HepG2 (cell line): Measurements from ENCODE around the gene HSD17B8. TPM values are rescaled to one million over a fixed set of nuclear protein-coding genes. Genes with fewer than 3 reads are reported as not detected.

Experiments used
- ATAC-seq: fragments of 200-7000 bp; cut with Tn5 transposase; 3 replicates; pipeline ENCODE4 v1.9.1; 2020; ENCODE audit warnings: mild to moderate bottlenecking, moderate library complexity
- BruUV-seq: library from RNA; stranded (reverse); fragments of 400-500 nt; replicated peaks from 2 replicates; lab custom pipeline; 2021; lab: Mats Ljungman, UMichigan
- CTCF ChIA-PET: fragments of 300-600 bp; formaldehyde crosslinking; extraction: SDS; loops from one replicate; lab custom pipeline; 2021; ENCODE audit warnings: low total read pairs, inconsistent platforms, low intra/inter-chr PET ratio; lab: Yijun Ruan, JAX
- POLR2A ChIA-PET: fragments of 350-600 bp; sonication (Branson Sonifier 250); formaldehyde crosslinking; loops from one replicate; lab custom pipeline; 2020; ENCODE audit warnings: antibody characterized with exemption, inconsistent platforms; lab: Yijun Ruan, JAX
- DNase-seq: peaks from one replicate; pipeline ENCODE4 v3.0.0-alpha.2; 2015; ENCODE audit warnings: low spot score
- FAIRE-seq: peaks from 3 replicates; lab custom pipeline; 2011; peaks lifted over from hg19 to GRCh38; lab: Jason Lieb, UNC
- H2AFZ ChIP-seq: one replicate; pipeline ENCODE4 v1.6.1; 2011; ENCODE audit warnings: low read length, inconsistent platforms
- H3K27ac ChIP-seq: fragments of 300-600 bp; 3 replicates; pipeline ENCODE4 v1.8.0; 2011; ENCODE audit warnings: mixed run types, mild to moderate bottlenecking, mixed read lengths, low read length, inconsistent platforms; ENCODE audit not compliant: insufficient read depth; ENCODE audit errors: extremely low read length
- H3K27me3 ChIP-seq, 2 experiments: fragments of 200-600 bp in 1 of 2; 2 replicates in 1 of 2; 3 replicates in 1 of 2; pipeline versions ENCODE4 v1.6.0 to v1.8.0; 2011; ENCODE audit warnings: low read length in 2 of 2, mild to moderate bottlenecking in 2 of 2, moderate library complexity in 2 of 2, inconsistent platforms in 1 of 2; ENCODE audit not compliant: insufficient read depth in 2 of 2, control insufficient read depth in 1 of 2
- H3K36me3 ChIP-seq, 2 experiments: fragments of 200-600 bp in 1 of 2; replicated peaks in 1 of 2; 2 replicates in 1 of 2; 3 replicates in 1 of 2; pipeline versions ENCODE4 v1.5.1 to v1.8.0; 2011; ENCODE audit warnings: low read length in 2 of 2, inconsistent platforms in 1 of 2; ENCODE audit not compliant: insufficient read depth in 2 of 2, control insufficient read depth in 1 of 2
- H3K4me1 ChIP-seq: 2 replicates; pipeline ENCODE4 v1.5.1; 2012; ENCODE audit warnings: low read length, inconsistent platforms; ENCODE audit not compliant: insufficient read depth
- H3K4me2 ChIP-seq: 2 replicates; pipeline ENCODE4 v1.6.0; 2011; ENCODE audit warnings: low read depth, low read length, inconsistent platforms
- H3K4me3 ChIP-seq, 3 experiments: fragments of 200-600 bp in 1 of 3; sonication (generic), shearing (Covaris generic) in 1 of 3; replicated peaks in 1 of 3; 2 replicates each; pipeline ENCODE4 v1.5.1; 2011 to 2016; ENCODE audit warnings: low read length in 3 of 3, inconsistent platforms in 2 of 3, low read depth in 2 of 3, mild to moderate bottlenecking in 2 of 3, control low read depth in 1 of 3, mixed read lengths in 1 of 3; ENCODE audit not compliant: insufficient read depth in 1 of 3
- H3K79me2 ChIP-seq: one replicate; pipeline ENCODE4 v1.6.1; 2011; ENCODE audit warnings: low read length, inconsistent platforms; ENCODE audit not compliant: insufficient read depth
- H3K9ac ChIP-seq: 2 replicates; pipeline ENCODE4 v1.6.0; 2011; ENCODE audit warnings: mild to moderate bottlenecking, low read depth, low read length, inconsistent platforms; ENCODE audit not compliant: insufficient read depth
- H3K9me3 ChIP-seq: 2 replicates; pipeline ENCODE4 v1.5.1; 2012; ENCODE audit warnings: mild to moderate bottlenecking, low read length
- H4K20me1 ChIP-seq: 2 replicates; pipeline ENCODE4 v1.6.0; 2011; ENCODE audit warnings: inconsistent platforms, mild to moderate bottlenecking, low read length, moderate library complexity; ENCODE audit not compliant: insufficient read depth
- BRF2 ChIP-seq: sonication (generic); formaldehyde crosslinking; IDR thresholded peaks from 2 replicates; pipeline ENCODE4 v1.8.1; 2022; ENCODE audit warnings: mild to moderate bottlenecking, missing genetic modification reagents
- HNRNPK ChIP-seq: fragments of 200-400 bp; formaldehyde crosslinking; IDR thresholded peaks from 2 replicates; pipeline ENCODE4 v1.6.1; 2018; ENCODE audit warnings: low read length, low read depth, moderate library complexity, mild to moderate bottlenecking; ENCODE audit not compliant: poor library complexity, severe bottlenecking
- MTA3 ChIP-seq: sonication (generic); formaldehyde crosslinking; IDR thresholded peaks from 2 replicates; pipeline ENCODE4 v1.4.0; 2020; ENCODE audit warnings: missing genetic modification reagents
- RARA ChIP-seq: IDR thresholded peaks from 2 replicates; pipeline ENCODE4 v1.6.1; 2016; ENCODE audit warnings: missing genetic modification reagents, missing compliant biosample characterization
- ZNF543 ChIP-seq: sonication (generic); formaldehyde crosslinking; IDR thresholded peaks from 2 replicates; pipeline ENCODE4 v1.4.0; 2020; ENCODE audit warnings: mild to moderate bottlenecking, missing genetic modification reagents
- WGBS: methylation state at CpG from one replicate; pipeline ENCODE4 v1.1.6; 2017; ENCODE audit warnings: low lambda C conversion rate; 5-methylcytosine and 5-hydroxymethylcytosine counted together
- in situ Hi-C: cut with HindIII; loops from 2 replicates; pipeline ENCODE4 v1.10.0; 2017; ENCODE audit warnings: low pct_unique_long_range_greater_than_20kb; ENCODE audit not compliant: extremely low pct_ligation_motif_present
- intact Hi-C: fragments of 100-400 bp; cut with micrococcal nuclease; formaldehyde crosslinking; loops from one replicate; pipeline ENCODE4 v1.10.0; 2022; ENCODE audit not compliant: unreplicated experiment
- polyA plus RNA-seq, 8 experiments: library from polyadenylated mRNA; depleted of rRNA in 3 of 8; stranded (reverse) in 7 of 8; unstranded in 1 of 8; fragments of >200 nt; fragmentation: Illumina TruSeq in 4 of 8; extraction: Trizol in 4 of 8; gene quantifications; 2 replicates each; pipeline versions ENCODE4 v1.2.1 to v1.2.3, GENCODE V29; 2011 to 2016; ENCODE audit warnings: low read depth in 4 of 8, missing spikeins in 1 of 8, mixed read lengths in 1 of 8; ENCODE audit not compliant: insufficient read depth in 1 of 8
- total RNA-seq, 5 experiments: library from RNA; depleted of rRNA; stranded (reverse); fragments of >200 nt; fragmentation: Illumina TruSeq; extraction: Trizol; gene quantifications; 2 replicates each; pipeline ENCODE4 v1.2.3, GENCODE V29; 2016; ENCODE audit warnings: low read depth in 1 of 5
- TF ChIP-seq, protein P1 (sequence below): sonication (generic); formaldehyde crosslinking; IDR thresholded peaks from 2 replicates; pipeline ENCODE4 v1.4.0; 2020; ENCODE audit warnings: low read depth, missing genetic modification reagents

HSD17B8 gene
- total and polyA plus RNA-seq, 2 of the 13 experiments (the other 11 are each of a cell fraction or from before 2014, with no cell fraction given): 12.6 to 20.1 TPM

DNA sequence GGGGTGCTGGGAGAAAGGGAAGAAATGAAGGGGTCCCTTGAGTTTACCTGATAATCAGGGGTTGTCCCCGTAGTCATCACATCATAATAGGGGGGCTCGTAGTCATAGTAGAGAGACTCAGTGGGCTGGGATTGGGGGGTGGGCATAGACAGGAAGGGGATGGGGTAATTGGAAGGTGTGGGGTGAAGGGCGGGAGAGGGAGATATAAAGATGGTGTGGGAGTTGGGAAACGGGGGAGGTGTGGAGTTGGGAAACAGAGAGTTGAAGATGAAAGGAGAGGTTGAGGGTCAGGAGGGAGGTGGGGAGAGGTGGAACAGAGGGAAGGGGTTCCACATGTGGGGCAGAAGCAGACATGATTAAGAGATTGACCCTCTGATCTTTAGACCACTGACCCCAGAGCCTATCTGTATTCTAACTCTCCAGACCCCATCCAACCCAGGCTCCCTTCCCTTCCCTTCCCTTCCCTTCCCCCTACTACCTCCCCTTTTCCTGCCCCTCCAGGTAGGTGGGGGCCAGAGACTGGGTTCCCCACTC, 18.7 kb upstream of the HSD17B8 start:
- Histone ChIP-seq H3K9ac (no peak overlapping the region), H3K36me3 (no peaks in the 10 kb centered on the region), H2AFZ (no peak overlapping the region), H4K20me1 (no peaks in the 10 kb centered on the region), H3K27ac (no peak overlapping the region), H3K4me1 (peaks cover 20% of the 10 kb centered on the region), H3K4me2 (no peak overlapping the region), H3K9me3 (peaks cover 19% of the 10 kb centered on the region; the same call in 1 of the 2 replicates), H3K27me3 (peaks cover 2 to 11% of the 10 kb centered on the region in 2 experiments; a peak in 2 of 5 replicates), H3K4me3 (no peak overlapping the region), H3K79me2 (no peaks in the 10 kb centered on the region)
- TF ChIP-seq MTA3 (CRISPR knock-in tag): no peak
- no peak for TF ChIP-seq ZNF543 (CRISPR knock-in tag)
- no peak for TF ChIP-seq BRF2 (CRISPR knock-in tag)
- TF ChIP-seq RARA (CRISPR knock-in tag): no peak
- TF ChIP-seq, protein P1, sequence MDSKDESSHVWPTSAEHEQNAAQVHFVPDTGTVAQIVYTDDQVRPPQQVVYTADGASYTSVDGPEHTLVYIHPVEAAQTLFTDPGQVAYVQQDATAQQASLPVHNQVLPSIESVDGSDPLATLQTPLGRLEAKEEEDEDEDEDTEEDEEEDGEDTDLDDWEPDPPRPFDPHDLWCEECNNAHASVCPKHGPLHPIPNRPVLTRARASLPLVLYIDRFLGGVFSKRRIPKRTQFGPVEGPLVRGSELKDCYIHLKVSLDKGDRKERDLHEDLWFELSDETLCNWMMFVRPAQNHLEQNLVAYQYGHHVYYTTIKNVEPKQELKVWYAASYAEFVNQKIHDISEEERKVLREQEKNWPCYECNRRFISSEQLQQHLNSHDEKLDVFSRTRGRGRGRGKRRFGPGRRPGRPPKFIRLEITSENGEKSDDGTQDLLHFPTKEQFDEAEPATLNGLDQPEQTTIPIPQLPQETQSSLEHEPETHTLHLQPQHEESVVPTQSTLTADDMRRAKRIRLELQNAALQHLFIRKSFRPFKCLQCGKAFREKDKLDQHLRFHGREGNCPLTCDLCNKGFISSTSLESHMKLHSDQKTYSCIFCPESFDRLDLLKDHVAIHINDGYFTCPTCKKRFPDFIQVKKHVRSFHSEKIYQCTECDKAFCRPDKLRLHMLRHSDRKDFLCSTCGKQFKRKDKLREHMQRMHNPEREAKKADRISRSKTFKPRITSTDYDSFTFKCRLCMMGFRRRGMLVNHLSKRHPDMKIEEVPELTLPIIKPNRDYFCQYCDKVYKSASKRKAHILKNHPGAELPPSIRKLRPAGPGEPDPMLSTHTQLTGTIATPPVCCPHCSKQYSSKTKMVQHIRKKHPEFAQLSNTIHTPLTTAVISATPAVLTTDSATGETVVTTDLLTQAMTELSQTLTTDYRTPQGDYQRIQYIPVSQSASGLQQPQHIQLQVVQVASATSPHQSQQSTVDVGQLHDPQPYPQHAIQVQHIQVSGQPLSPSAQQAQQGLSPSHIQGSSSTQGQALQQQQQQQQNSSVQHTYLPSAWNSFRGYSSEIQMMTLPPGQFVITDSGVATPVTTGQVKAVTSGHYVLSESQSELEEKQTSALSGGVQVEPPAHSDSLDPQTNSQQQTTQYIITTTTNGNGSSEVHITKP: no peak
- TF ChIP-seq HNRNPK: peak; percentile 95
- FAIRE-seq (no peak), ATAC-seq (no peak), DNase-seq (no peak)
- 33% methylated on average over 4 of the region's 4 CpGs for WGBS
- ChIA-PET POLR2A (no interaction called here), CTCF (no interaction called here)
- intact Hi-C loops: no loop called here
- in situ Hi-C loops: no loop called here
- BruUV-seq: no TSS peak
